ENCODE results near the gene PHOSPHO2.
"Not testable (repeated sequence)": the region's sequence is repeated elsewhere in the genome, so short reads cannot be mapped to it uniquely, and the experiment has no call there.

Gene PHOSPHO2

DNA sequence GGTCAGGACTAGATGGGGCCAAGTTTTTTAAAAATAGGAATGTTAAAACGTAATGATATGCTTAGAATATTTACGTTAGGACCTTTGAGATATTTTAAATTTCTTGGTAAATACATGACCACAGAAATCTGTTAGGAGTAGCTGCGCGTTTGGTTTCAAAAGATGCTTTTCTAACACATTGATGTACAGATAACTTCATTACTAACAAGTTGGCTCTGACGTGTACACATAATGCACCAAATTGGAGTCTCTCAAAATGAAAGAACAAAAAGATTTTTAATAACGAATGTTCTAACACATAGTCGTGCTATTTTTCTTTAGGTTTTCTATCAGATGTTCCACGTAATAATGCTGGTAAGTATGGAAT lies 608 bp downstream of the PHOSPHO2 start:
- Histone ChIP-seq H3K36me3 (ENCODE audit: control insufficient read depth, insufficient read depth, low read length) (no peaks in the 10 kb centered on the region), H3K27me3 (replicated peaks; ENCODE audit: control insufficient read depth, insufficient read depth, low read length) (no peaks in the 10 kb centered on the region), H3K4me3 (replicated peaks; ENCODE audit: low read depth, low read length) (peak overlapping the region; percentile 63)
- TF ChIP-seq, protein P1, sequence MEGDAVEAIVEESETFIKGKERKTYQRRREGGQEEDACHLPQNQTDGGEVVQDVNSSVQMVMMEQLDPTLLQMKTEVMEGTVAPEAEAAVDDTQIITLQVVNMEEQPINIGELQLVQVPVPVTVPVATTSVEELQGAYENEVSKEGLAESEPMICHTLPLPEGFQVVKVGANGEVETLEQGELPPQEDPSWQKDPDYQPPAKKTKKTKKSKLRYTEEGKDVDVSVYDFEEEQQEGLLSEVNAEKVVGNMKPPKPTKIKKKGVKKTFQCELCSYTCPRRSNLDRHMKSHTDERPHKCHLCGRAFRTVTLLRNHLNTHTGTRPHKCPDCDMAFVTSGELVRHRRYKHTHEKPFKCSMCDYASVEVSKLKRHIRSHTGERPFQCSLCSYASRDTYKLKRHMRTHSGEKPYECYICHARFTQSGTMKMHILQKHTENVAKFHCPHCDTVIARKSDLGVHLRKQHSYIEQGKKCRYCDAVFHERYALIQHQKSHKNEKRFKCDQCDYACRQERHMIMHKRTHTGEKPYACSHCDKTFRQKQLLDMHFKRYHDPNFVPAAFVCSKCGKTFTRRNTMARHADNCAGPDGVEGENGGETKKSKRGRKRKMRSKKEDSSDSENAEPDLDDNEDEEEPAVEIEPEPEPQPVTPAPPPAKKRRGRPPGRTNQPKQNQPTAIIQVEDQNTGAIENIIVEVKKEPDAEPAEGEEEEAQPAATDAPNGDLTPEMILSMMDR (IDR thresholded peaks at IDR 0.05; ENCODE audit: insufficient read depth, low read length, poor library complexity, severe bottlenecking), result no peak
- no peak for DNase-seq (ENCODE audit: extremely low read depth, insufficient read length)

DNA sequence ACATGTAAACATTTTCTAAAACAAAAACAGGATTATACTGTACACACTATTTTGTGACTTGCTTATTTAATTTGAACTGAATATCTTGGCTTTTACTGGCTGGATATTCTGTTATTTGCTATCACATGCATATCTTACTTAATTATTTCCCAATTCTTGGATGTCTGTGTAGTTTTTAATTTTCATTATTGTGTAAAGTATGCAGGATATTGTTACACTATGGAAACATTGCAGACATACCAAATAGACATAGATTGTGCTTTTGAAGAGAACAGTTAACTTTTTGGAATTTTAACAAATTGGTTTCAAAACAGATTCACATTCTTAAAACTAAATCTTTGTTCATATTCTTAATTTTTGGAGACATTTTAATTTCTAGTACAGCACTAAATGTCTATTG lies 2.1 kb downstream of the PHOSPHO2 start:
- TF ChIP-seq, protein P1 (IDR thresholded peaks at IDR 0.05; ENCODE audit: insufficient read depth, low read length, poor library complexity, severe bottlenecking), result no peak
- Histone ChIP-seq H3K27me3 (replicated peaks; ENCODE audit: control insufficient read depth, insufficient read depth, low read length) (no peaks in the 10 kb centered on the region), H3K4me3 (replicated peaks; ENCODE audit: low read depth, low read length) (no peak overlapping the region), H3K36me3 (ENCODE audit: control insufficient read depth, insufficient read depth, low read length) (no peaks in the 10 kb centered on the region)
- DNase-seq (ENCODE audit: extremely low read depth, insufficient read length), result no peak

DNA sequence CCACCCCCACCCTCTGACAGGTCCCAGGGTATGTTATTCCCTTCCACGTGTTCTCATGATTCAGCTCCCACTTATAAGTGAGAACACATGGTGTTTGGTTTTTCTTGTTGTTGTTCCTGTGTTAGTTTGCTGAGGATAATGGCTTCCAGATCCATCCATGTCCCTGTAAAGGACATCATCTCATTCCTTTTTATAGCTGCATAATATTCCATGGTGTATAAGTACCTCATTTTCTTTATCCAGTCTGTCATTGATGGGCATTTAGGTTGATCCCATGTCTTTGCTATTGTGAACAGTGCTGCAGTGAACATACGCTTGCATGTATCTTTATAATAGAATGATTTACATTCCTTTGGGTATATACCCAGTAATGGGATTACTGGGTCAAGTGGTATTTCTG lies 4.9 kb downstream of the PHOSPHO2 start:
- not testable (repeated sequence) for H3K36me3 ChIP-seq (ENCODE audit: control insufficient read depth, insufficient read depth, low read length); H3K4me3 ChIP-seq (replicated peaks; ENCODE audit: low read depth, low read length); H3K27me3 ChIP-seq (replicated peaks; ENCODE audit: control insufficient read depth, insufficient read depth, low read length); DNase-seq (ENCODE audit: extremely low read depth, insufficient read length)

DNA sequence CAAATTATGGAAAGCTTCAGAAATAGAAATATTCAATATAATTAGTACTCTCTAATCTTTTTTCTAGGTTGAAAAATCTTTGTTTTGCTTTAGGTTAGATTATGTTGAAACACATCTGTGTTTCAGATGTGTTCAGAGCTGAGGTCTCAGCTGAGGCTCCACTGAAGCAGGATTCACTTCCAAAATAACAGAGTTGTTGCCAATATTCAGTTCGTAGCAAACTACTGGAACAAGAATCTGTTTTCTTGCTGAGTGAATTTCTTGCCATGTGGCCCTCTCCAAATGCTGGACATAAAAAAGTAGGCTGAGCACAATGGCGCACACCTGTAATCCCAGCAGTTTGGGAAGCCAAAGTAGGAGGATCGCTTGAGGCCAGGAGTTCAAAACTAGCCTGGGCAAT lies 8.7 kb downstream of the PHOSPHO2 start:
- TF ChIP-seq, protein P1 (IDR thresholded peaks at IDR 0.05; ENCODE audit: insufficient read depth, low read length, poor library complexity, severe bottlenecking), result no peak
- DNase-seq (ENCODE audit: extremely low read depth, insufficient read length), result no peak
- no peaks in the 10 kb centered on the region for H3K27me3 ChIP-seq (replicated peaks; ENCODE audit: control insufficient read depth, insufficient read depth, low read length)
- no peak overlapping the region for H3K4me3 ChIP-seq (replicated peaks; ENCODE audit: low read depth, low read length)
- H3K36me3 ChIP-seq (ENCODE audit: control insufficient read depth, insufficient read depth, low read length), result peaks cover 1% of the 10 kb centered on the region

DNA sequence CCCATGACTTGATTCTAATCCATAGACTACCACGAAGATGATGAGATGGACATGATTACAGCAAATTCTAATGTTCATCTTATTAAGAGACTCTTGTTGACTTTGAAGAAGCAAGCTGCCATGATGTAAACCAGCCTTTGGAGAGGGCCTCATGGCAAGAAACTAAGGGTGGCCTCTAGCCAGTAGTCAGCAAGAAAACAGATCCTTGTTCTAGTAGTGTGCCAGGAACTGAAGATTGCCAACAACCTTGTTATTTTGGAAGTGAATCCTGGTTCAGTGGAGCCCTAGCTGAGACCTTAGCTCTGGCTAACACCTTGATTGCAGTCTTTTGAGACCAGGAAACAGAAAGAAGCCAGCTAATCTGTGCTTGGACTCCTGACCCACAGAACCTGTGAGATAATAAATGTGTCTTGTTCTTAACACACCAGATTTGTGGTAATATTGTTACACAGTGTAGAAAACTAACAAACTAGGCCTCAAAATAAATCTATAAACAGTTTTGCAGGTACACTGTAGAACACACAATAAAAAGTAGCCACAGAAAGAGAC lies 10.0 kb downstream of the PHOSPHO2 start:
- Histone ChIP-seq H3K36me3 (ENCODE audit: control insufficient read depth, insufficient read depth, low read length) (peaks cover 1% of the 10 kb centered on the region), H3K4me3 (replicated peaks; ENCODE audit: low read depth, low read length) (no peak overlapping the region), H3K27me3 (replicated peaks; ENCODE audit: control insufficient read depth, insufficient read depth, low read length) (no peaks in the 10 kb centered on the region)
- DNase-seq (ENCODE audit: extremely low read depth, insufficient read length), result no peak
- TF ChIP-seq, protein P1 (IDR thresholded peaks at IDR 0.05; ENCODE audit: insufficient read depth, low read length, poor library complexity, severe bottlenecking), result no peak

DNA sequence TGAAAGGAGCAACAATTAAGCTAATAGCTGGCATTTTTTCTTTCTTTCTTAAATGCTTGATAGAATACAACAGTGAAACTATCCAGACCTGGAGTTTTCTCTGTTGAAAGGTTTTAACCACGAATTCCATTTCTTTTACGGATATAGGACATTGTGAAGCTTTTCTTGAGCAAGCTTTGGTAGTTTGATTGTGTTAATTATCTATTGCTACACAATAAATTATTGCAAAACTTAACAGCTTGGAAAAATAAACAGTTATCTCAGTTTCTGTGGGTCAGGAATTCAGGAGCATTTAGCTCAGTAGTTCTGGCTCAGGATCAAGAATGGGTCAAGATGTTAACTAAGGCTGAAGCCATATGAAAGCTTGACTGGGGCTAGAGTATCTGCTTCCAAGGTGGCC lies 11.7 kb downstream of the PHOSPHO2 start:
- no peak for DNase-seq (ENCODE audit: extremely low read depth, insufficient read length)
- Histone ChIP-seq H3K4me3 (replicated peaks; ENCODE audit: low read depth, low read length) (no peak overlapping the region), H3K36me3 (ENCODE audit: control insufficient read depth, insufficient read depth, low read length) (peaks cover 1% of the 10 kb centered on the region), H3K27me3 (replicated peaks; ENCODE audit: control insufficient read depth, insufficient read depth, low read length) (no peaks in the 10 kb centered on the region)
- TF ChIP-seq, protein P1 (IDR thresholded peaks at IDR 0.05; ENCODE audit: insufficient read depth, low read length, poor library complexity, severe bottlenecking), result no peak
